Right atrium auricular region (tissue), 2 donors: ENCODE measurements around the gene PSMC3. TPM values are rescaled to one million over a fixed set of nuclear protein-coding genes. Genes with fewer than 3 reads are reported as not detected.
A peak's percentile ranks its signal among the peaks of the same experiment; 100 is the strongest.

Source experiments
- DNase-seq: peaks from one replicate; pipeline ENCODE4 v3.0.0-alpha.2; 2019; ENCODE audit warnings: low spot score
- H3K27ac ChIP-seq, 2 donors: fragments of 200-600 bp; sonication (generic); 1 replicate in 1 of 2; 2 replicates in 1 of 2; pipeline ENCODE4 v1.5.1; 2016 to 2019
- H3K27me3 ChIP-seq, 2 donors: fragments of 200-600 bp; sonication (generic); one replicate each; pipeline versions ENCODE4 v1.5.1 to v1.6.0; 2017 to 2019
- H3K36me3 ChIP-seq: fragments of 200-600 bp; sonication (generic); one replicate; pipeline ENCODE4 v1.5.1; 2016
- H3K4me1 ChIP-seq, 2 donors: fragments of 200-600 bp; sonication (generic); one replicate each; pipeline versions ENCODE4 v1.5.1 to v1.6.0; 2017 to 2019
- H3K4me3 ChIP-seq, 2 donors: fragments of 200-600 bp; sonication (generic); 1 replicate in 1 of 2; 2 replicates in 1 of 2; pipeline ENCODE4 v1.5.1; 2017 to 2019; ENCODE audit warnings: mild to moderate bottlenecking in 1 of 2, moderate library complexity in 1 of 2
- H3K9me3 ChIP-seq, 2 donors: fragments of 200-600 bp; sonication (generic); one replicate each; pipeline ENCODE4 v1.5.1; 2019
- CTCF ChIP-seq, 2 donors: fragments of 200-600 bp; sonication (generic); IDR thresholded peaks; one replicate each; pipeline ENCODE4 v1.5.1; 2019; ENCODE audit warnings: antibody characterized with exemption in 2 of 2
- total RNA-seq, 2 donors: library from RNA; depleted of rRNA; stranded (reverse); fragments of >200 nt; gene quantifications; one replicate each; pipeline ENCODE4 v1.1.0, GENCODE V29; 2016

The PSMC3 gene
- total RNA-seq, 2 donors from 2014 or later, result 130 to 177 TPM

GRCh38 chr11:47378010-47378835 is 48.0 kb downstream of the PSMC3 start, which contains the start of gene SPI1:
Gene SPI1, minus strand, starts transcription at chr11:47378547. Its CDS starts 194 bp downstream, at chr11:47378353.
- H3K9me3 ChIP-seq, result no peaks in the 10 kb centered on the region
- peak; percentile 80 for DNase-seq

GRCh38 chr11:47377571-47378009 is 48.6 kb downstream of the PSMC3 start:
- Histone ChIP-seq H3K9me3 (no peaks in the 10 kb centered on the region), H3K4me1 (peaks cover 0 to 5% of the 10 kb centered on the region in 2 donors), H3K4me3 (peak overlapping the region; percentile 13 to 41), H3K27ac (peak overlapping the region; percentile 55 to 63), H3K36me3 (no peaks in the 10 kb centered on the region), H3K27me3 (no peaks in the 10 kb centered on the region)
- DNase-seq, result no peak
- no peak for TF ChIP-seq CTCF (IDR thresholded peaks at IDR 0.05)

More at GRCh38 chr11:47378010-47378835, 48.0 kb downstream of the PSMC3 start, which contains the start of gene SPI1:
- Histone ChIP-seq H3K4me3 (peak within 1 kb of the TSS; percentile 13 to 41), H3K4me1 (peaks cover 0 to 5% of the 10 kb centered on the region in 2 donors), H3K27me3 (no peaks in the 10 kb centered on the region), H3K36me3 (no peaks in the 10 kb centered on the region), H3K27ac (peak within 1 kb of the TSS; percentile 55 to 63)
- no peak for TF ChIP-seq CTCF (IDR thresholded peaks at IDR 0.05)

DNA sequence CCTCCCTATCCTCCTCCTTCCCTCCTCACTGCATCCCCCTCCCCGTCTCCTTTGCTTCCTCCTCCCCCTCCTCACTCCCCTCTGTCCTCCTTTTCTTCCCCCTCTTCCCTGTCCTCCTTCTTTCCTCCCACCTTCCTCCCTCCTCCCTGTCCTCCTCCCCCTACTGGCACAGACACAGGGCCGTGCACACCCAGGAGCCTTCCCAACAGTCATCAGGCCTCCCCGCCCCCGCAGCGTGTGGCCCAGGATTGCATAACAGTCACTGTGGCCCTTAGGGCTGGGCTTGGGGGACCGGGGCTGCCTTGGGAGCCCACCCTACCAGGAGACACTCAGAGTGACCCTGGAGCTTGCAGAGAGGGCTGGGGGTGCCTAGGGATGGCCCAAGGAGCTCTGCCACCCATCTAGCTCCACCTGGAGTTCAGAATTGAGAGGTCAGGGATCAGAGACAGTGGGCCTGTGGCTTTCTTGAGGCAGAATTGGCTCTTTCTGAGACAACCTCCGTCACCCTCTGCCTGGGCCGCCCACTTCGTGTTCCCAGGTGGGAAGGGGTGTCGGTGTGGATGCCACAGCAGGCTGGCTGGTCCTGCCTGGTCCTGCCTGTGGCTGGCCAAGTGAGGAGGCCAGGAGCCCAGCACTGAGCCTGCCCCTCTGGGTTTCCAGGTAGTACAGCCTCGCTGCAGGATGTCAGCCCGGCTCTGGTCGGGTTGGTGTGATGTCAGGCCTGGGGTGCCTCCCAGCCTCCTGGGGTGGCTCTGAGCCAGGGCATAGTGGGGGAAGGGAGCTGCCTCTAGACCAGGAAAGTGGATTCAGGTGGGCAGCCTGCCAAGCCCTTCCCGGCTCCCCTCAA is 49.5 kb downstream of the PSMC3 start:
- H3K4me1 ChIP-seq, result peaks cover 0 to 5% of the 10 kb centered on the region in 2 donors
- no peaks in the 10 kb centered on the region for H3K9me3 ChIP-seq
- no peaks in the 10 kb centered on the region for H3K27me3 ChIP-seq
- H3K36me3 ChIP-seq, result no peaks in the 10 kb centered on the region
- DNase-seq, result no peak
- H3K27ac ChIP-seq, result peak overlapping the region; percentile 21 to 55
- TF ChIP-seq CTCF (IDR thresholded peaks at IDR 0.05), result no peak
- H3K4me3 ChIP-seq, result peak overlapping the region; percentile 13 to 41

DNA sequence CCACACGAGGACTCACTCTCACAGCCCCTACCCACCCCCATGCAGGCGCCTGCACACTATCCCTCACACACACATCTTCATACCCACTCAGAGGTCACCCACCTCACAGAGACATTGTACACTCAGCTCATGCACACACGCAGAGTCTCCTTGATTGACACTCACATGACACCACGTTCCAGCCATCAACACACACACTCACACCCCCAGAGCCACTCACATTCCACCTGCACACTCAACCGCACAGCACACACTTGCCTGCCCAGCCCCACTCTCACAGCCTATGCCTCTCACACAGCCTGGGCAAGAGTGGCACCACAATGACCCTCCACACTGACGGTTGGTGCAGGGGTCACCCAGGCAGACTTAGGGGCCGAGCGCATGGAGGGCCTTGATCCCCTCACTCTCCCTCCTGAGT is 50.1 kb downstream of the PSMC3 start:
- DNase-seq, result no peak
- Histone ChIP-seq H3K4me1 (peaks cover 0 to 5% of the 10 kb centered on the region in 2 donors), H3K4me3 (peak overlapping the region in 1 of 2 donors; percentile 41), H3K36me3 (no peaks in the 10 kb centered on the region), H3K27me3 (no peaks in the 10 kb centered on the region), H3K27ac (no peak overlapping the region), H3K9me3 (no peaks in the 10 kb centered on the region)
- no peak for TF ChIP-seq CTCF (IDR thresholded peaks at IDR 0.05)

DNA sequence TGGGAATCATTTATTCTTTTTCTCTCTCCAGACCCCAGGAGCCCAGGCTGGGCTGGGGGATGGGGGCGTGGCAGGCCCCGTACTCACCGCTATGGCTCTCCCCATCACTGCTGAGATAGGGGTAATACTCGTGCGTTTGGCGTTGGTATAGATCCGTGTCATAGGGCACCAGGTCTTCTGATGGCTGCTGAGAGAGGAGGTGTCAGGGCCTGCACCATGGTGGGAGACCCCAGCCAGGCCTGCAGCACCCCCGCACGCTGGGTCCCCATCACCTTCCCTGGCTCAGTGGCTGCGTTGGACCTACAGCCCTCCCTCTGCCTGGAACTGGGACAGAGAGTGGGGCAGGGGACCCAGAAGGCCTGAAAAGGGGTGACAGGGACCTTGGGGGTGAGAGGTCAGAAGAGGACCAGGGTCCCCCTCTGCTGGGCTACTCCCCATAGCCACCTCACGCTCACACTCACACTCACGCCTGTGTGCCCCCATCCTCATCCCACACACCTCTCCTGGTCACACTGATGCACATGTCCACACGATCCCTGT is 50.6 kb downstream of the PSMC3 start:
- TF ChIP-seq CTCF (IDR thresholded peaks at IDR 0.05), result no peak
- peaks cover 0 to 5% of the 10 kb centered on the region in 2 donors for H3K4me1 ChIP-seq
- H3K9me3 ChIP-seq, result no peaks in the 10 kb centered on the region
- H3K27me3 ChIP-seq, result no peaks in the 10 kb centered on the region
- H3K4me3 ChIP-seq, result peak overlapping the region in 1 of 2 donors; percentile 41
- DNase-seq, result no peak
- no peak overlapping the region for H3K27ac ChIP-seq
- no peaks in the 10 kb centered on the region for H3K36me3 ChIP-seq
